ENCODE data around the gene SEC14L5. TPM values are rescaled to one million over a fixed set of nuclear protein-coding genes. Genes with fewer than 3 reads are reported as not detected.

The SEC14L5 gene
- polyA plus RNA-seq, 3 donors from 2014 or later: not detected

GRCh38 chr16:4972938-4973587 lies 14.9 kb downstream of the SEC14L5 start:
- no peaks in the 10 kb centered on the region for H3K36me3 Mint-ChIP-seq
- no peak overlapping the region for H3K4me3 Mint-ChIP-seq
- H3K27me3 Mint-ChIP-seq (ENCODE audit: low read depth in 3 of 3): peaks cover 1 to 4% (median 4%) of the 10 kb centered on the region in 3 donors
- peaks cover 0 to 5% (median 0%) of the 10 kb centered on the region in 6 donors for H3K9me3 Mint-ChIP-seq
- DNase-seq: no peak
- no peak overlapping the region for H3K27ac Mint-ChIP-seq
- no peaks in the 10 kb centered on the region for H3K4me1 Mint-ChIP-seq

DNA sequence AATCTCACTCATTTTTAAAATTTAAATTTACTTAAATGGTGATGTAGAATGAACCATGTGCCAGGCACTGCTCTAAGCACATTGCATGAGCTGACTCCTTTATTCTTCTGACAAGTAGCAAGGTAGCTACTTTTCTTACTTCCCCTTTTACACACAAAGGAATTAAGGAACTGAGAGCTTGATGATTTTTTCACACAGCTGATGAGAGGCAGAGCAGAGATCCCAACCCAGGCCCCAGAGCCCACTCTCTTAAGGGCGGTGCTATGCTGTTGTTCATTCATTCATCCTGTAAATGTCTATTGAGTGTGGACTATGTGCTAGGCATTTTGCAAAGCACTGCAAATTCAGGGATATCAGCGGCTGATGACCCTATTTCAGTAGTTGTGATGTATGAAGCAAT lies 17.9 kb downstream of the SEC14L5 start:
- Mint-ChIP-seq H3K4me3 (no peak overlapping the region), H3K9me3 (peaks cover 0 to 5% (median 0%) of the 10 kb centered on the region in 6 donors)
- DNase-seq: no peak

DNA sequence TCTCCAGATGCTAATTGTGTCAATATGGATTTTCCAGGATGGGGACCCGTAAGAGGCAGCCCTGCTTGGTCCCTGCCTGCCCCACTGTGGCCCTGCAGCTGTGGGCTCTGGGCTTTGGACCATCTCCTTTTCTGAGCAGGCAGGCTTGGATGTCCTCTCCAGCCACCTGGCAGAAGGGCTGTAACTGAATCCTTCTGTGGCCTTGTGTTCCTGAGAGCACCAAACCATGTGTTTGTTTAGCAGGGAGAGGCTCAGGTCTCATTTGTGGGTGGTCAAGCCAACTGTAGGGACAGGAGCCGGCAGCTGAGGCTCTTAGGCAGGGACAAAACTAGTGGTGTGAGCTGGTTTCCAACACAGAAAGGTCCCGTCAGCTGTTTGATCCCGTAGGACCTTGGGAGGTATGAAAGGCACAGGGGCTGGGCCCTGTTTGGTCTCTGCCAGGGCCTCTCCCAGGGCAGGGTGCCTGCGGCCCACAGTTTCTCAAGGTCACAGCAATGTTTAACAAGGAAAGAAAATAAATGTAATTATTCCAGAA lies 18.5 kb downstream of the SEC14L5 start:
- Mint-ChIP-seq H3K27ac (no peak overlapping the region), H3K27me3 (ENCODE audit: low read depth in 3 of 3) (peaks cover 0 to 6% (median 1%) of the 10 kb centered on the region in 3 donors), H3K9me3 (peaks cover 0 to 5% (median 0%) of the 10 kb centered on the region in 6 donors), H3K4me1 (no peaks in the 10 kb centered on the region), H3K4me3 (no peak overlapping the region), H3K36me3 (no peaks in the 10 kb centered on the region)
- no peak for DNase-seq

More for the DNA sequence above, 17.9 kb downstream of the SEC14L5 start:
- no peak overlapping the region for H3K27ac Mint-ChIP-seq
- H3K27me3 Mint-ChIP-seq (ENCODE audit: low read depth in 3 of 3): peaks cover 1 to 4% (median 2%) of the 10 kb centered on the region in 3 donors
- H3K36me3 Mint-ChIP-seq: no peaks in the 10 kb centered on the region
- H3K4me1 Mint-ChIP-seq: no peaks in the 10 kb centered on the region

DNA sequence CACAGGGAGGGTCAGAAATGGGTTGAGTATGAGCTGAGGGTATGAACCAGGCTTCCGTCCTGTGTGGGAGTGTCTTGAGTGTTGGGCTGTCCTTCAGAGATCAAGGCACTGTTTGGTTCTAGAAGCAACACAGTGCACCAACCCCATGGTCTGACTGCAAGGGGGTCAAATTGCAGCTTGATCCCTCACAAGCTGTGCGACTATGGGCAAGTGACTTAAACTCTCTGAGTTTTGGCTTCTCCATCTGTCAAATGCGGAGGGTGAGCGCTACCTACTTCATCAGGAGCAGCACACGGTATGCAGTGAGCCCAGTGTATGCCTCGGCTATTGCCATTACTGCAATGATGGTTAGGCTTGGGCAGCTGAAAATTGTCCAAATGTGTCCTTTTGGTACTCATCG lies 21.0 kb downstream of the SEC14L5 start:
- Mint-ChIP-seq H3K27ac (no peak overlapping the region), H3K36me3 (no peaks in the 10 kb centered on the region), H3K4me1 (no peaks in the 10 kb centered on the region), H3K9me3 (peaks cover 0 to 3% (median 0%) of the 10 kb centered on the region in 6 donors), H3K4me3 (no peak overlapping the region), H3K27me3 (ENCODE audit: low read depth in 3 of 3) (peaks cover 0 to 4% (median 4%) of the 10 kb centered on the region in 3 donors)
- no peak for DNase-seq

- no peaks in the 10 kb centered on the region for H3K4me1 Mint-ChIP-seq
These were observed 21.9 kb downstream of the SEC14L5 start for GRCh38 chr16:4979736-4980660.

GRCh38 chr16:4980691-4981090 lies 22.6 kb downstream of the SEC14L5 start:
- Mint-ChIP-seq H3K4me3 (no peak overlapping the region), H3K4me1 (no peaks in the 10 kb centered on the region), H3K36me3 (no peaks in the 10 kb centered on the region), H3K9me3 (no peaks in the 10 kb centered on the region), H3K27me3 (ENCODE audit: low read depth in 3 of 3) (peaks cover 0 to 5% (median 4%) of the 10 kb centered on the region in 3 donors), H3K27ac (no peak overlapping the region)
- DNase-seq: no peak

More at GRCh38 chr16:4979736-4980660, 21.9 kb downstream of the SEC14L5 start:
- no peak for DNase-seq
- no peak overlapping the region for H3K27ac Mint-ChIP-seq
- peaks cover 0 to 3% (median 0%) of the 10 kb centered on the region in 6 donors for H3K9me3 Mint-ChIP-seq
- peaks cover 0 to 5% (median 4%) of the 10 kb centered on the region in 3 donors for H3K27me3 Mint-ChIP-seq (ENCODE audit: low read depth in 3 of 3)
- no peak overlapping the region for H3K4me3 Mint-ChIP-seq
- no peaks in the 10 kb centered on the region for H3K36me3 Mint-ChIP-seq

GRCh38 chr16:4981473-4981872 lies 23.3 kb downstream of the SEC14L5 start:
- Mint-ChIP-seq H3K27me3 (ENCODE audit: low read depth in 3 of 3) (peaks cover 4 to 5% (median 4%) of the 10 kb centered on the region in 3 donors), H3K27ac (no peak overlapping the region), H3K4me3 (no peak overlapping the region), H3K9me3 (no peaks in the 10 kb centered on the region), H3K4me1 (no peaks in the 10 kb centered on the region), H3K36me3 (peaks cover 0 to 2% (median 0%) of the 10 kb centered on the region in 3 donors)
- DNase-seq: no peak

DNA sequence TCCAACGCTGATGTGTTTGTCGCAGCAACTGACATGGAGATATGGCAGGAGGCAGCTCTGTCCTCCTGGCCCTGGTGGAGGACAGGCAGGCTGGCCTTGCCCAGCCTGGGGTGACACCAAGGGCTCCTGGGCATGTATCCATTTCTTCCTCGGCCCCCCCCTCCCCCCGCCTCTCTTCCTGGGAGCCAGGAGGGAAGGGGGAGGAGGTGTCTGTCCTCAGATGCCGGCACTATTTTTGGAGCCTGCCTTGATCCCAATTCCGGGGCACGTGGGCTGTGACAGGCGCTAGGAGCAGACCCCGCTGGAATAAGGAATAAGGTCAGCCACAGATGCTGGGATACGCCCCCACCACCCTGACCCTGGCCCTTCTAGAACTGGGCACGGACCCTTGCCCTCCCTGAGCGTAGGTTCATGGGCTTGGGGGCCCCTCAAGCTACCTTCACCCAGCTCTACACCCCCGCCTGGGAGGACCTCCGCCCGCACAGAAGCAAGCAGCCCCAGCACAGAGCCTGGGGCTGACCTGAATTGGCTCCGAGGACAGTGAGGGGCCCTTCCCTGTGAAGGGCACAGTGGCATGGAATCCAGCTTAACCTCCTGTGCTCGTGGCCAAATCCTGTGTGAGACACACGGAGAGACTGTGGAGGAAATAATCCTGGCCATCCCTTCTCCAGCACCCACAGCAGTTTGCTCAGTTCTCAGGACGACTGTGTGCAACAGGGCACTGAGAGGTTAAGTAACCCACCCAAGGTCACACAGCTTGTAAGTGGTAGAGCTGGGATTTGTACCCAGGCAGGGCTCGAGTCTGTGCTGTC lies 24.1 kb downstream of the SEC14L5 start:
- no peak overlapping the region for H3K27ac Mint-ChIP-seq

GRCh38 chr16:4984174-4984990 lies 26.3 kb downstream of the SEC14L5 start:
- H3K4me1 Mint-ChIP-seq: peaks cover 0 to 2% of the 10 kb centered on the region in 2 donors
- DNase-seq: no peak
- peaks cover 10 to 16% (median 11%) of the 10 kb centered on the region in 3 donors for H3K27me3 Mint-ChIP-seq (ENCODE audit: low read depth in 3 of 3)
- H3K27ac Mint-ChIP-seq: no peak overlapping the region
- peaks cover 0 to 1% (median 0%) of the 10 kb centered on the region in 6 donors for H3K9me3 Mint-ChIP-seq
- H3K36me3 Mint-ChIP-seq: peaks cover 0 to 3% (median 0%) of the 10 kb centered on the region in 3 donors
- no peak overlapping the region for H3K4me3 Mint-ChIP-seq

More for the DNA sequence above, 24.1 kb downstream of the SEC14L5 start:
- H3K27me3 Mint-ChIP-seq (ENCODE audit: low read depth in 3 of 3): peaks cover 5 to 8% (median 6%) of the 10 kb centered on the region in 3 donors
- H3K4me1 Mint-ChIP-seq: peaks cover 0 to 2% of the 10 kb centered on the region in 2 donors
- no peak for DNase-seq
- H3K4me3 Mint-ChIP-seq: no peak overlapping the region
- H3K36me3 Mint-ChIP-seq: peaks cover 0 to 3% (median 0%) of the 10 kb centered on the region in 3 donors
- H3K9me3 Mint-ChIP-seq: no peaks in the 10 kb centered on the region

DNA sequence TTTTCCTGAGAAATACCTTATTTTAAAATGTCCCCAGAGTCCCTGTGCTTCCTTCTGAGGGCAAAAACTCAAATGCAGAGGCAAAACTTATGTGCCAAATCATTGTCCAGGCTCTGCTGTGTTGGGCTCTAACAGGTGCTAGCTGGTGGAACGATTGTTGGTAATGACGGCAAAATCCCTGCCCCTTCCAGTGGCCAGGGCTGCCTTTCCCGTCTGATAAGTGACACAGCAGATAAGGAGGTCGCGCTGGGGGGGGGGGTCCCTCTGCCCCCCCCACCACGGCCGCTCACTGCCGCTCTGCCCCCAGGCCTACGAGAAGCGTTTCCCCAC lies 29.1 kb downstream of the SEC14L5 start:
- Mint-ChIP-seq H3K36me3 (peaks cover 0 to 3% (median 0%) of the 10 kb centered on the region in 3 donors), H3K9me3 (peaks cover 0 to 1% (median 0%) of the 10 kb centered on the region in 6 donors), H3K27me3 (ENCODE audit: low read depth in 3 of 3) (peaks cover 8 to 21% (median 15%) of the 10 kb centered on the region in 3 donors), H3K27ac (no peak overlapping the region), H3K4me3 (no peak overlapping the region), H3K4me1 (peaks cover 0 to 2% of the 10 kb centered on the region in 2 donors)
- DNase-seq: no peak

- H3K4me3 Mint-ChIP-seq: no peak overlapping the region
- H3K36me3 Mint-ChIP-seq: peaks cover 0 to 3% (median 0%) of the 10 kb centered on the region in 3 donors
- H3K9me3 Mint-ChIP-seq: peaks cover 0 to 1% (median 0%) of the 10 kb centered on the region in 6 donors
- H3K27ac Mint-ChIP-seq: no peak overlapping the region
- peaks cover 0 to 2% of the 10 kb centered on the region in 2 donors for H3K4me1 Mint-ChIP-seq
- no peak for DNase-seq
- peaks cover 8 to 17% (median 15%) of the 10 kb centered on the region in 3 donors for H3K27me3 Mint-ChIP-seq (ENCODE audit: low read depth in 3 of 3)
These were observed 29.6 kb downstream of the SEC14L5 start for GRCh38 chr16:4987580-4988374.

GRCh38 chr16:4988647-4989046 lies 30.5 kb downstream of the SEC14L5 start:
- peaks cover 0 to 2% of the 10 kb centered on the region in 2 donors for H3K4me1 Mint-ChIP-seq
- peaks cover 0 to 3% (median 0%) of the 10 kb centered on the region in 3 donors for H3K36me3 Mint-ChIP-seq
- no peak overlapping the region for H3K27ac Mint-ChIP-seq
- H3K27me3 Mint-ChIP-seq (ENCODE audit: low read depth in 3 of 3): peaks cover 8 to 17% (median 15%) of the 10 kb centered on the region in 3 donors
- H3K9me3 Mint-ChIP-seq: peaks cover 0 to 1% (median 0%) of the 10 kb centered on the region in 6 donors
- no peak overlapping the region for H3K4me3 Mint-ChIP-seq
- no peak for DNase-seq
